Embryonic facial prominence (tissue), 1 donor: ENCODE measurements around the gene SSX2.
"Not testable (repeated sequence)": the region's sequence is repeated elsewhere in the genome, so short reads cannot be mapped to it uniquely, and the experiment has no call there.

Experiments
- DNase-seq: peaks from one replicate; pipeline ENCODE4 v3.0.0-alpha.2; 2016; ENCODE audit errors: extremely low spot score

SSX2 gene, protein sequence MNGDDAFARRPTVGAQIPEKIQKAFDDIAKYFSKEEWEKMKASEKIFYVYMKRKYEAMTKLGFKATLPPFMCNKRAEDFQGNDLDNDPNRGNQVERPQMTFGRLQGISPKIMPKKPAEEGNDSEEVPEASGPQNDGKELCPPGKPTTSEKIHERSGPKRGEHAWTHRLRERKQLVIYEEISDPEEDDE

DNA sequence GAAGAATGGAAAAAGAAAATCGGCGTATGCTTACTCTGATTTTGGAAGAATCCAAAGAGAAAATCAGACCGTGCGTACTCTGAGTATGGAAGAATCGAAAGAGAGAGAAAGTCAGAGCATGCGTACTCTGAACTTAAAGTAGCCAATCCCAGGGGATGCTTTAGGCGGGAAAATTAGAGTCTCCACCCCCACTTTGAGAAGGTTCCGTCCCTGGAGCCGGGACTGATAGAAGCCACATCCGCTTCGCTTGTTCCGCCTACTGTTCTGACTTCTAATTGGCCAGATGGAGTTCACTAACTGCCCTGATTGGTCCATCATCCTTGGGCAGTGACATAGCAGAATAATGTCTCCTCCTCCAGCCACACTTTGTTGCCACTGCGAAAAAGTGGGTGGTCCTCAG is at the start of gene SSX2:
TSS of gene SSX2 (minus strand) at position 101 of the 400 bp plus-strand sequence. CDS start 1,429 bp downstream, outside the sequence.
- not testable (repeated sequence) for DNase-seq

DNA sequence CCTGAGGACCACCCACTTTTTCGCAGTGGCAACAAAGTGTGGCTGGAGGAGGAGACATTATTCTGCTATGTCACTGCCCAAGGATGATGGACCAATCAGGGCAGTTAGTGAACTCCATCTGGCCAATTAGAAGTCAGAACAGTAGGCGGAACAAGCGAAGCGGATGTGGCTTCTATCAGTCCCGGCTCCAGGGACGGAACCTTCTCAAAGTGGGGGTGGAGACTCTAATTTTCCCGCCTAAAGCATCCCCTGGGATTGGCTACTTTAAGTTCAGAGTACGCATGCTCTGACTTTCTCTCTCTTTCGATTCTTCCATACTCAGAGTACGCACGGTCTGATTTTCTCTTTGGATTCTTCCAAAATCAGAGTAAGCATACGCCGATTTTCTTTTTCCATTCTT is 44.0 kb upstream of the SSX2 start, which contains the start of gene SSX2B:
TSS of gene SSX2B (plus strand) at position 301 of the 400 bp plus-strand sequence. CDS start 1,429 bp downstream, outside the sequence.
- DNase-seq = not testable (repeated sequence)

DNA sequence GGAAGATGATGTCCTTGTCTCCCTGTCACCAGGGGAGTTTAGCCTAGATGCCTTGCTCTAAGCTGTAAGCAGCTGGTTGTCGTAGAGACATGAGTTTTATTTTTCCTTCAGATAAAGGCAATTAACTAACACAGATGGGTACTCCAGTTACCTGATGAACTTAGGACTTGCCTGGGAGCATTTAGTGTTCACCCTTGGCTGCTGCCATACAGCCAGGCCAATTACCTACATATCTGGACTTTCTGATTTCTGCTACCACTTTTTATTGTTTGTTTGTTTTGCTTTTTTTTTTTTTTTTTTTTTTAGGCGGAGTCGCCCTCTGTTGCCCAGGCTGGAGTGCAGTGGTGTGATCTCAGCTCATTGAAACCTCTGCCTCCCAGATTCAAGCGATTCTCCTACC is 14.9 kb downstream of the SSX2 start:
- not testable (repeated sequence) for DNase-seq

DNA sequence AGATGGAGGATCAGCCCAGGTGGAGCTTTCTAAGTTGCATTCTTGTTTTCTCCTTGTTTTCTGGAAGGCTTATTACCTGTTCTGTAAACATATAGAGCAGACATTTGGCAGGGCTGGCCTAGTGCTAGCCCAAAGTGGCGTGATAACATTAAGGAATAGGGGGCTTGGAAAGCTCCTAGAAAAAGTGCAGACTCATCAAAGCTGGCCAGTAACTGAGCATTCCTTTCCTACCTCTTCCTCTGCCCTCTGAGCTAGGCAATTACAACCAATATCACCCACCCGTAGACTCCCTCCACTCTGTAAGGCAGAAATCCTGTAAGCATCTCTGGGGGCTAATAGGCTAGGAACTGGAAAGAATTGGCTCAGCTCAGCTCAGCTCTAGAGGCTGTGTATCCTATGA is 44.8 kb downstream of the SSX2 start:
- DNase-seq = not testable (repeated sequence)

DNA sequence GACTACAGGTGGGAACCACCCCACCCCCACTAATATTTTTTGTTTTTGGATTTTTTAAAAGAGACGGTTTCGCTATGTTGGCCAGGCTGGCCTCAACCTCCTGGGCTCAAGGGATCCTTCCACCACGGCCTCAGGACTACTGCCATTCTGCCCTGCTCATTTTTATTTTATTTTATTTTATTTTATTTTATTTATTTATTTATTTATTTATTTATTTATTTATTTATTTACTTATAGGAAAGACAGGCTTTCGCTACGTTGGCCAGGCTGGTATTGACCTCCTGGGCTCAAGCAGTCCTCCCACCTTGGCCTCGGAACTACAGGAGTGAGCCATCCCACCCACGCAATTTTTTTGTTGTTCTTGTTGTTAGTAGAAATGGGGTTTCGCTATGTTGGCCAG is 51.5 kb downstream of the SSX2 start:
- not testable (repeated sequence) for DNase-seq

DNA sequence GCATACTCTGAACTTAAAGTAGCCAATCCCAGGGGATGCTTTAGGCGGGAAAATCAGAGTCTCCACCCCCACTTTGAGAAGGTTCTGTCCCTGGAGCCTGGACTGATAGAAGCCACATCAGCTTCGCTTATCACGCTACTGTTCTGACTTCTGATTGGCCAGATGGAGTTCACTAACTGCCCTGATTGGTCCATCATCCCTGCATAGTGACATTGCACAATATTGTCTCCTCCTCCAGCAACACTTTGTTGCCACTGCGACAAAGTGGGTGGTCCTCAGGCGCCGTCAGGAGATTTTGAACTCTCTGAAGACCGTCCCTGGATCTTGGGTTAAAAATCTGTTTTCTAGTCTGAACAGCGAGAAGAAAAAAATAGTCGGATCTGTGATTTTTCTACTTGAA is 52.2 kb downstream of the SSX2 start, which contains the start of gene SSX7:
TSS of gene SSX7 (minus strand) at position 101 of the 400 bp plus-strand sequence. CDS start 1,428 bp downstream, outside the sequence.
- not testable (repeated sequence) for DNase-seq

DNA sequence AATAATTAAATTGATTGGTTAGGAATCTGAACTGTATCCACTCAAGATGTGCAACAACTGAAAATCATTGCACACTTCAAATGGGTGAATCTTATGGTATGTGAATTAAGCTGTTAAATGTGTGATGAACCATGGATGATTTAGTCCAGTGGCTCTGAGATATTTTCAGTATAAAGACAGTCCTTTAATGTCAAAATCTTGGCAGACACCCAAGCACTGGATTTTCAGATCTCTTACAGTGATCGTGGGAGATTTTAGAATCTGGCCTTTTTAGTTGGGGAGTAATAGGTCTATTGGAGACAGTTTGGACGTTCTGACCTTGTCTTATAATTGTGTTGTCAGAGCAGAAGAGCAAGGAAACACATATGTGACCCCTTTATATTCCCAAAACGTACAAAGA is 56.3 kb downstream of the SSX2 start:
- DNase-seq = not testable (repeated sequence)

DNA sequence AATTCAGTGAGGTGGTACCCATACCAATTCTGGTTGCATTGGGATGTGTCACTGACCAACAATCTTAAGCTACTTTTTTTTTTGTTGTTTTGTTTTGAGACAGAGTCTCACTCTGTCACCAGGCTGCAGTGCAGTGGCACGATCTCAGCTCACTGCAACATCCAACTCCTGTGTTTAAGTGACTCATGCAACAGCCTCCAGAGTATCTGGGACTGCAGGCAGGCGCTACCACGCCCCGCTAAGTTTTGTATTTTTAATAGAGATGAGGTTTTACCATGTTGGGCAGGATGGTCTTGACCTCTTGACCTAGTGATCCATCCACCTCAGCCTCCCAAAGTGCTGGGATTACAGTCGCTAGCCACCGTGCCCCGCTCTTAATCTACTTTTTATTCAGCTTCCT is 58.0 kb downstream of the SSX2 start:
- not testable (repeated sequence) for DNase-seq
